Stromal cell of bone marrow (primary cell): ENCODE data around the gene MRPL17.

Experiments
- DNase-seq: peaks from one replicate; pipeline ENCODE4 v3.0.0-alpha.2; 2012; ENCODE audit warnings: low read depth

Gene MRPL17

DNA sequence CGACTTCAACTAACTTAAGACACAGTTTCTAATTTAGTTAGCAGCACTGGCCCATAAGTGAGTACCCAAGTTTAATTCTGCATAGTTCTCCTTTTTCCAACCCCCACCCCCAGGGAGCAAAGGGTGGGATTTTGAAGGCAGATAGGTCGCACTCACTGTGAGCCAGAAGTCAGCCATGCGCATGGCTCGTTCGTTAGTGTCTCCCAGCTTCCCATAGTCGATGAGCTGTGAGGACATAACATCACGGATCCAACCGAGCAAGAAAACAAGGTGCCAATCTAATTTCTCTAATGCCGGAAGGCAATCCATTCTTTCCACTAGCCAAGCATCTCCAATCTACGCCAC is 577 bp downstream of the MRPL17 start:
- DNase-seq, result no peak

DNA sequence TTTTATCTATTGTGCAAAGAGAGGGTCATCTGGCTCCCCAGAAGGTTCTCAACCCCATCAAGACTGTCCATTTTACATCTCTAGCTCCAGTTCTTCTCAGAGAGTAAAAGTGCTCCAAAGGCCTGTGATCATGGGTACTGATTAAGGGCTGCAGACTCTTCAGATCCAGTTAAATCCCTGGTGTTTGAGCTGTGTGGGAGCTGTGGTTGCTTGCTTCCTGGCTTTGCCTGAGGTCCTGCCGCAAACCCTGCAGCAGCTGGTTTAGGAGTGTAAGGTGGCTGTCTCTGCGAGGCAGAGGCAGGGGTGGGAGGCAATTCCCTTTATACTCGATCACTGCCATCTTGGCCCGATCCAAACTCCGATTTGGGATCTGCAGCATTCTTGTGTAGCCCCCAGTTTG is 1.2 kb downstream of the MRPL17 start:
- DNase-seq, result no peak

DNA sequence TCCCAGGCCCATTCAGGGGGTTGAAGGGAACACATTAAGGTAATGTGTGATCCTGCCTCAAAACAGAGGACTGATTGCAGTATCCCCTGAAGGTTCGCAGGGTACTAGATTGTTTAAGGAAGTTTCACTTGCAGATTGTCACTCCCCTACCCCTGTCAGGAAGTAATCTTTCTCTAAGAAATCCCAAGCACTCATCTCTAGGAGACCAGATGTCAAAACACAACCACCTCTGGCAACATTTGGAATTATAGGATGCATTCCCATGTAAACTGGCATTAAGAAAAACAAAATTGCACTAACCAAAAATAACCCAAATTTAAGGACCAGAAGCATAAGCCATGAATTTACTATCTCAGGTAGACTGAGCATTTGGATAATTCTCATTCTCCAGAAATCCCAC is 1.6 kb downstream of the MRPL17 start:
- DNase-seq, result no peak

DNA sequence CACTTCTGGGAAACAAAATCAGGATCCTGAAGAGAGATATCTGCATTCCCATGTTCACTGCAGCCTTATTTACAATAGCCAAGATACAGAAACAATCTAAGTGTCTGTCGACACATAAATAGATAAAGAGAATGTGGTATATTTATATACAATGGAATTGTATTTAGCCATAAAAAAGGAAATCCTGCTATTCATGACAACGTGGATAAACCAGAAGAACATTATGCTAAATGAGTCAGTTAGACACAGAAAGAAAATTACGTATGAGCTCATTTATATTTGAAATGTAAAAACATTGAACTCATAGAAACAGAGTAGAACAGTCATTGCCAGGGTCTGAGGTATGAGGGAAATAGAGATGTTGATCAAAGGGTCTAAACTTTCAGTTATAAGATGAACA is 6.1 kb downstream of the MRPL17 start:
- no peak for DNase-seq

GRCh38 chr11:6674862-6675261 is 8.3 kb downstream of the MRPL17 start:
- no peak for DNase-seq

DNA sequence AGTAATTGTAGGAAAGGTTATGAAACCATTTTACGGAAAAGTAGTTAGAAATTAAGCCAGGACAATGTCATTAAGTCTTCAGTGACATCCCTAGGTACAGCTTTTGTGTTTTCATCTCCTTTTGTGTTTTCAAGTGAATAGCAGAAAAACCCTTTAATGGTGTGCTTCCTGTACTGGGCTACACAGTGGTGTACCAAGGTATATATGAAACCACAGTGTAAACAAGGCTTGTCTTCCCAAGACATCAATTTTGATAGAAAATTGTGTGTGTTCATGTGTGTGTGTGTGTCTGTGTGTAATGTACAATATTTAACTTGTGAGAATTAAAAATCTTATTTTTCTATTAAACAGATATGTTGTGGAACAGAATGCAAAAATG is 8.9 kb downstream of the MRPL17 start:
- no peak for DNase-seq

- DNase-seq, result no peak
Observed at GRCh38 chr11:6673523-6674218, 9.5 kb downstream of the MRPL17 start.

DNA sequence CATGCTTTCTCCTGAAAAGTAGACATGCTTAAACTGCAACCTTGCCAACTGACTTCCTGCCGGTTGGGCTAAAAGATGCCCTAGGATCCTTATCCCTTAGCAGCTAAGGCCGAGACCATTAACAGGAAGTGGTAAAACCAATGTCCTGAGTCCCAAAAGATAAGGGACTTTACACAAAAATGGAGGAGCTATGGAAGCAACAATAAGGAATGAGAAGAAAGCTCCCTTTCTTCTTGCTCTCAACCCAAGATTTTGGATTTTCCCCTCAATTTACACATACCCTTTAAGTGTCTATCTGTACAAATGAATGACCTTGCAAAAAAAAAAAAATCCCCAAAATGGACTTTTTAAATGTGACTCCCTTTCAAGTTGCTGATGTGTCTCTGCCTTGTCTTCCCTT is 11.1 kb downstream of the MRPL17 start:
- no peak for DNase-seq

DNA sequence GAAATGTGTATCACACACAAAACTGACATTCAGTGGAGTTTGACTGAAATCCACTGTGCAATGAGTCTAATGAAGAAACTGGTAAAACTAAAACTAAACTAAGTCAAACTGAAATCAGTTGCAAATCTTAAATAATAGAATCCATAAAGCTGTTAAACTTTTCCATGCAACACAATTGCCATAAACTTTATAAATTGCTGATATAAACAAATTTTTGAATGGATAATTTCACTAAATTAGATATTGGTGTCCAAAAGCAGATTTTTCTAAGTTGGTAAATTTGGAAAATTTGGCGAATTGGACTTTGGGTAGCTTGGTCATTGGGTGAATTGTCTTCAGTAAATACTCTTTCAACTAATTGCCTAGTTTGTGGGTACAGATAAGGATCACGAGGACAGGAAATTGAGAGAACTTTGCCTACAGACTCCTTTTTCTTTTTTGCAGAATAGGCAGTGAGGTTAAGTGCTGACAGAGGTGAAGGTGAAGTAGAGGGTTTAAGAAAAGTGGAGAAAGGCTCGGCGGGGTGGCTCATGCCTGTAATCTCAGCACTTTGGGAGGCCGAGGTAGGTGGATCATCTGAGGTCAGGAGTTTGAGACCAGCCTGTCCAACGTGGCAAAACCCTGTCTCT is 12.8 kb downstream of the MRPL17 start:
- DNase-seq, result no peak

DNA sequence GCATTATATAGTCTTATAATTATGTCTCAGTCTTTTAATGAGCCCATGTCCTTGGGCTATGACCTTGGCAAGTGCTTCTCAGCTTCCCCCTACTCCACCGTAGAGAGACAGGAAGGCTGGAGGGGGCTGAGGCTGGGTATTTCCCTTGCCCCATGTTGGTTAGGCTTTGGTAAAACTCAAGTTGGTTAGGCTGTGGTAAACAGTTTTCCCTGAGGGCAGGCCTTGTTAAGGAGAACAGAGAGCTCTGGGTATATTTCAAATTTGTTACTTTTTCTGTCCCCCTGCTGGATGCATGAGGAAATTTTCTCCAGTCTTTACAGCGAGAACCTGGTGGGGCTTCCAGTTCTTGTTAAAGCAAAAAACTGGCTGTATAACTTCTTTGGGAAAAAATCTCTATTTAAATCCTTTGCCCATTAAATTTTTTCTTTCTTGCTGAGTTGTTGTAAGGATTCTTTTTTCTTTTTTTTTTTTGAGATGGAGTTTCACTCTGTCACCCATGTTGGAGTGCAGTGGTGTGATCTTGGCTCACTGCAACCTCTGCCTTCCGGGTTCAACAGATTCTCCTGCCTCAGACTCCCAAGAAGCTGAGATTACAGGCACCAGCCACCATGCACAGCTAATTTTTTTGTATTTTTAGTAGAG is 15.3 kb downstream of the MRPL17 start:
- no peak for DNase-seq

DNA sequence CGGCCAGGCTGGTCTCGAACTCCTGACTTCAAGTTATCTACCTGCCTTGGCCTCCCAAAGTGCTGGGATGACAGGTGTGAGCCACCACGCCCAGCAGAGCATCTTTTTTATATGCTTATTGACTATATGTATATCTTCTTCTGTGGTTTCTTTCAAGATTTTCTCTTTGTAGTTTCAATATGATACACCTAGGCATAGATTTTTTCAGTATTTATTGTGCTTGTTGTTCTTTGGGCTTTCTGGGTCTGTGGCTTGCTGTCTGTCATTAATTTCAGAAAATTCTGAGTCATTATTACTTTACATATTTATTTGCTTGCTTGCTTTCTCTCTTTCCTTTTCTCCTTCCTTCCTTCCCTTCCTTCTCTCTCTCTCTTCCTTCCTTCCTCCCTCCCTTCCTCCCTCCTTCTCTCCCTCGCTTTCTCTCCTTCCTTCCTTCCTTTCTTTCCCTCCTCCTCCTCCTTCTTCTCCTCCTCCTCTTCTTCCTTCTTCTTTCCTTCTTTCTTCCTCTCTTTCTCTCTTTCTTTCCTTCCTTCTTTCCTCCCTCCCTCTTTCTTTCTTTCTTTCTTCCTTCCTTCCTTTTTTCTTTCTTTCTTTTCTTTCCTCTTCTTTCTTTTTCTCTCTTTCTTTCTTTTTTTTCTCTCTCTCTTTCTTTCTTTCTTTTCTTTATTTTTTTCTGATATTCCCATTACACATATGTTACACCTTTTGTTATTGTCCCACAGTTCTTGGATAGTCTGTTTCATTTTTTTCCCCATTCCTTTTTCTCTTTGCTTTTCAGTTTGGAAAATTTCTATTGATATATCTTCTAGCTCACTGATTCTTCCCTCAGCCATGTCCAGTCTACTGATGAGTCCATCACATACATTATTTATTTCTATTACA is 16.6 kb downstream of the MRPL17 start:
- no peak for DNase-seq

DNA sequence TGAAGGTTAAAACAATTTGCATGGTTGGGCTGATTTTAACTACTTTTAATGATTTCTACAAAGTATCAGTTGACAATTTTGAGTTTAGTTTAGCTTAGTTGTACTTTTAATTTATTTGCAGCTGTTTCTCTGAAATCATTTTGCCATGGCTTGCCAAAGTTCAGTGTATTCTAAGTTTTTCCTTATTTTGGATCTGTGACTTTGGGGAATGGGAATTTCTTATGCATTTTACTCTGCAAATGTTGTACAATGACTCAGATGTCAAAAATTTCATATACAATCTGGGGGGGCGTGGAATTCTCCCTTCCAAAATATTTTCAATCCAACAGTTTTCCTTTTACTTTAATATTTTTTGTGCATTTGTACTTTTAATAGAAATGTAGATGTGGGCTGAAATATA is 18.6 kb downstream of the MRPL17 start:
- no peak for DNase-seq

- DNase-seq, result no peak
Observed at GRCh38 chr11:6663794-6664469, 19.2 kb downstream of the MRPL17 start.

DNA sequence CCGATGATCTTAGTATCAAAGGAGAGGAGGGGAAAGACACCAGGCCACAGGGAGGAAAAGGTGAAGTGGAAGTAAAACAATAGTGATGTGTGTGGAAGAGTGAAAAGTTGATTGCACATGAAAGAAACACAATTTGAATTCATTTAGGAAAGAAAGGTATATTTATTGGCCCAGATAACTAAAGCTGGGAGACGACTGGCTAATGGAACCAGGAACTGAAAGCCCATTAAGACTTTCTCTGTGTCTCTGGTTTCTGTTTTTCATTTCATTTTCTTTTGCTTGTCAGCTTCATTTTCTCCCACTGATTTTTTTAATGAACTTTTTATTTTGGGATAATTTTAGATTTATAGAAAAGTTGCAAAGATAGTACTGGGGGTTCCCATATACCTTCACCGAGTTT is 22.4 kb downstream of the MRPL17 start:
- DNase-seq, result no peak

DNA sequence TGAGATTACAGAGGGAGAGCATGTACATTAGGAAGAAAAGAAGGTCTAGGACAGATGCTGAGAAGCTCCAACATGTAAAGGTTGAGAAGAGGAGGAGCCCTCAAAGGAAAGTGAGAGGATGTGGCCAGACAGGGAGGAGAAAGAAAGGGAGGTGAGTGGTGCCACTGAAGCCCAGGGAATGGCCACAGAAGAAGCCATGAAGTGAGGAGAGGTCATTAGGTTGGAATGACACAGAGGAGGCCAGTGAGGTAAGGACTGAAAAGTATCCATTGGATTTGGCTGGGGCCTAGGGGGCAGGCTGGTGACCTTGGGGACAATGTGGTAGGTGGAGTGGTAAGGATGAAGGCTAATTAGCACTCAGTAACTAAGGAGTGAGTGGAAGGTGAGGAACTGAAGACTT is 24.5 kb downstream of the MRPL17 start:
- DNase-seq, result no peak

GRCh38 chr11:6657346-6657745 is 25.8 kb downstream of the MRPL17 start:
- no peak for DNase-seq

GRCh38 chr11:6656936-6657335 is 26.2 kb downstream of the MRPL17 start:
- no peak for DNase-seq

GRCh38 chr11:6656584-6656915 is 26.6 kb downstream of the MRPL17 start:
- DNase-seq, result no peak

GRCh38 chr11:6655790-6656583 is 27.2 kb downstream of the MRPL17 start, which contains the start of gene DCHS1:
Gene DCHS1, minus strand, starts transcription at chr11:6655809. Its CDS starts 14,196 bp downstream, at chr11:6641613.
- DNase-seq, result no peak

DNA sequence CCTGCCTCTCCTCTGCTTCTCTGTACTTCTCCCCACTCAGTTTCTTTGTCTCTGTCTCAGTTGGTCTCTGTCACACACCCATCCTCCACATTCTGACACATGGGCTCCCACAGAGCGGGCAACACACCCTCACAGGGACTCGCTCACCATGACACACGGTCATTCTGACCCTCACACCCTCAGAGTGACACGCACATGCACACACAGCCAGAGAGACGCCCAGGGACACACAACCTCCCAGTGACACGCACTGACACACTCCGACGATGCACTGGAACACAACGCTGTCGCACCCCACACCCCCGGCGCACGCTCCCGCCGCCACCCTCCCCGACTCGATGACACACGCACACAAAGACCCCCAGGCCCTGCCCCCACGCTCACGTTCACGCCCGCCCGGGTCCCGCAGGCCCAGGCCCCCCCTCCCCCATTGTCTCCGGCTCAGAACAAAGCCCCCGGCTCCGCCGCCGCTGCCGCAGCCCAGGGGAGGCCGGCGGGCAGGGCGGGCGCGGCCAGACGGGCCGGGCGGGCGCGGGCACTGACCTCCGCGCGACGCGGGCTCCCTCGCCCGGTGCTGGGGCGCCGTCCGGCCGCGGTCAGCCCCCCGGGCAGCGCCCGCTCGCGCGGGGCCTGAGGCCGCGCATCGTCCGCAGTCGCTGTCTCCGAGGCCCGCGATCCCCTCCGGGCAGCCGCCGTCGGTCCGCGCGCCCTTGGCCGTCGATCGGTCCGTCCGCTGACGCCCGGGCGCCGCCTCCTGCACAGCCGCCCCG is 27.9 kb downstream of the MRPL17 start:
- no peak for DNase-seq
